ENCODE measurements around the gene POU5F1. TPM values are rescaled to one million over a fixed set of nuclear protein-coding genes. Genes with fewer than 3 reads are reported as not detected.

Gene POU5F1
- polyA plus RNA-seq, 1 donor from 2014 or later = not detected

DNA sequence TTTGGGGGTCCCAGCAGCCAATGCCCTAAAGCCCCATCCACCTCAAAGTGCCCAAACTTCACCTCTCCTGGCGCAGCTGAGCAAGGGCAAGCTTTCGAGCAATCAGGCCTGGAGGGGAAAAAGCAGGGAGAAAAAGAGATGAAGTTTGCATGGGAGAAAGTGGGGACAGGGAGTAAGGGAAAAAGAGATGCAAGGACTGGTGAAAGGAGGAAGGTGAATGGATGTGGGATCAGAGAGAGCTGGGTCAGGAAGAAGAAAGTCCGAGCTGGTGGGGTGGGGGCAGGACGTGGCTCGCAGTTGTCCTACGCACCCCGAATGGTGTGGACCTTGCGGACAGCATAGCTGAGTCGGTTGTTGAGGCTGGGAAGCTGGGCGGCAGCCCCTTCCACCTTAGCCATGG, 25.1 kb downstream of the POU5F1 start:
- Histone ChIP-seq H3K36me3 (ENCODE audit: insufficient read depth, low read length) (no peaks in the 10 kb centered on the region), H3K4me2 (ENCODE audit: low read length) (no peak overlapping the region), H3K9ac (ENCODE audit: low read length) (no peak overlapping the region), H3K27me3 (ENCODE audit: insufficient read depth, low read depth, low read length) (no peaks in the 10 kb centered on the region), H3K27ac (ENCODE audit: low read length) (no peak overlapping the region), H3K9me2 (ENCODE audit: insufficient read depth, low read length) (no peaks in the 10 kb centered on the region), H3F3A (ENCODE audit: insufficient read depth, low read length, poor library complexity, severe bottlenecking) (no peaks in the 10 kb centered on the region), H3K9me3 (ENCODE audit: low read length) (no peaks in the 10 kb centered on the region), H2AFZ (ENCODE audit: low read depth, low read length) (no peak overlapping the region), H3K79me2 (replicated peaks; ENCODE audit: insufficient read depth, low read length) (no peaks in the 10 kb centered on the region), H4K20me1 (ENCODE audit: insufficient read depth) (no peaks in the 10 kb centered on the region), H3K4me3 (ENCODE audit: low read length) (no peak overlapping the region)
- TF ChIP-seq RAD21 (conservative IDR thresholded peaks at IDR 0.05) (no peak), TAF1 (IDR thresholded peaks at IDR 0.05; ENCODE audit: low read depth) (no peak), POLR2AphosphoS5 (IDR thresholded peaks at IDR 0.05) (no peak)

DNA sequence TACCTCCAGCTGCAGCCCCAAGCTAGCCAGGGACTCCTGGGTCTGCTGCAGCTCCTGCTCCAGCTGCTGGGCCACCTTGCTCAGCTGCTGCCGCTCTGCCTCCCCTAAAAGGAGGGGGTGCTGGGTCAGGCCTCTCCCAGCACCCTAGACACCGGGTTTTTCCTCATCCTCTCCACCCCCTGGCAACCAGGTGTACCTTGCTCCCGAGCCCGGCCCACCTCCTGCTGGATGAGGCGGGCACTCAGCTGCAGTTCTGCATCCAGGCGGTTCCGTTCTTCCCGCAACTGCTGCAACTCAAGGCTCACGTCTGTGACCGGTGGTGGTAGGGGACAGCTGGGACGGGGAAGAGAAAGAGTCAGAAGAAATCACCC, 25.5 kb downstream of the POU5F1 start:
- Histone ChIP-seq H3K79me2 (replicated peaks; ENCODE audit: insufficient read depth, low read length) (no peaks in the 10 kb centered on the region), H3K4me3 (ENCODE audit: low read length) (no peak overlapping the region), H3K27ac (ENCODE audit: low read length) (no peak overlapping the region), H3K9me3 (ENCODE audit: low read length) (no peaks in the 10 kb centered on the region), H3K4me2 (ENCODE audit: low read length) (no peak overlapping the region), H3K9me2 (ENCODE audit: insufficient read depth, low read length) (no peaks in the 10 kb centered on the region), H2AFZ (ENCODE audit: low read depth, low read length) (no peak overlapping the region), H3K9ac (ENCODE audit: low read length) (no peak overlapping the region), H3F3A (ENCODE audit: insufficient read depth, low read length, poor library complexity, severe bottlenecking) (no peaks in the 10 kb centered on the region), H3K27me3 (ENCODE audit: insufficient read depth, low read depth, low read length) (no peaks in the 10 kb centered on the region), H4K20me1 (ENCODE audit: insufficient read depth) (no peaks in the 10 kb centered on the region), H3K36me3 (ENCODE audit: insufficient read depth, low read length) (no peaks in the 10 kb centered on the region)
- TF ChIP-seq EP300 (conservative IDR thresholded peaks at IDR 0.05; ENCODE audit: poor library complexity, severe bottlenecking) = no peak
- TF ChIP-seq MXI1 (conservative IDR thresholded peaks at IDR 0.05; ENCODE audit: poor library complexity, severe bottlenecking) = no peak
- TF ChIP-seq, protein P1, sequence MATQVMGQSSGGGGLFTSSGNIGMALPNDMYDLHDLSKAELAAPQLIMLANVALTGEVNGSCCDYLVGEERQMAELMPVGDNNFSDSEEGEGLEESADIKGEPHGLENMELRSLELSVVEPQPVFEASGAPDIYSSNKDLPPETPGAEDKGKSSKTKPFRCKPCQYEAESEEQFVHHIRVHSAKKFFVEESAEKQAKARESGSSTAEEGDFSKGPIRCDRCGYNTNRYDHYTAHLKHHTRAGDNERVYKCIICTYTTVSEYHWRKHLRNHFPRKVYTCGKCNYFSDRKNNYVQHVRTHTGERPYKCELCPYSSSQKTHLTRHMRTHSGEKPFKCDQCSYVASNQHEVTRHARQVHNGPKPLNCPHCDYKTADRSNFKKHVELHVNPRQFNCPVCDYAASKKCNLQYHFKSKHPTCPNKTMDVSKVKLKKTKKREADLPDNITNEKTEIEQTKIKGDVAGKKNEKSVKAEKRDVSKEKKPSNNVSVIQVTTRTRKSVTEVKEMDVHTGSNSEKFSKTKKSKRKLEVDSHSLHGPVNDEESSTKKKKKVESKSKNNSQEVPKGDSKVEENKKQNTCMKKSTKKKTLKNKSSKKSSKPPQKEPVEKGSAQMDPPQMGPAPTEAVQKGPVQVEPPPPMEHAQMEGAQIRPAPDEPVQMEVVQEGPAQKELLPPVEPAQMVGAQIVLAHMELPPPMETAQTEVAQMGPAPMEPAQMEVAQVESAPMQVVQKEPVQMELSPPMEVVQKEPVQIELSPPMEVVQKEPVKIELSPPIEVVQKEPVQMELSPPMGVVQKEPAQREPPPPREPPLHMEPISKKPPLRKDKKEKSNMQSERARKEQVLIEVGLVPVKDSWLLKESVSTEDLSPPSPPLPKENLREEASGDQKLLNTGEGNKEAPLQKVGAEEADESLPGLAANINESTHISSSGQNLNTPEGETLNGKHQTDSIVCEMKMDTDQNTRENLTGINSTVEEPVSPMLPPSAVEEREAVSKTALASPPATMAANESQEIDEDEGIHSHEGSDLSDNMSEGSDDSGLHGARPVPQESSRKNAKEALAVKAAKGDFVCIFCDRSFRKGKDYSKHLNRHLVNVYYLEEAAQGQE (IDR thresholded peaks at IDR 0.05; ENCODE audit: borderline replicate concordance) = no peak
- TF ChIP-seq, protein P2, sequence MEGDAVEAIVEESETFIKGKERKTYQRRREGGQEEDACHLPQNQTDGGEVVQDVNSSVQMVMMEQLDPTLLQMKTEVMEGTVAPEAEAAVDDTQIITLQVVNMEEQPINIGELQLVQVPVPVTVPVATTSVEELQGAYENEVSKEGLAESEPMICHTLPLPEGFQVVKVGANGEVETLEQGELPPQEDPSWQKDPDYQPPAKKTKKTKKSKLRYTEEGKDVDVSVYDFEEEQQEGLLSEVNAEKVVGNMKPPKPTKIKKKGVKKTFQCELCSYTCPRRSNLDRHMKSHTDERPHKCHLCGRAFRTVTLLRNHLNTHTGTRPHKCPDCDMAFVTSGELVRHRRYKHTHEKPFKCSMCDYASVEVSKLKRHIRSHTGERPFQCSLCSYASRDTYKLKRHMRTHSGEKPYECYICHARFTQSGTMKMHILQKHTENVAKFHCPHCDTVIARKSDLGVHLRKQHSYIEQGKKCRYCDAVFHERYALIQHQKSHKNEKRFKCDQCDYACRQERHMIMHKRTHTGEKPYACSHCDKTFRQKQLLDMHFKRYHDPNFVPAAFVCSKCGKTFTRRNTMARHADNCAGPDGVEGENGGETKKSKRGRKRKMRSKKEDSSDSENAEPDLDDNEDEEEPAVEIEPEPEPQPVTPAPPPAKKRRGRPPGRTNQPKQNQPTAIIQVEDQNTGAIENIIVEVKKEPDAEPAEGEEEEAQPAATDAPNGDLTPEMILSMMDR (IDR thresholded peaks at IDR 0.05; ENCODE audit: poor library complexity, severe bottlenecking) = no peak
- TF ChIP-seq SMC3 (conservative IDR thresholded peaks at IDR 0.05; ENCODE audit: poor library complexity) = no peak

DNA sequence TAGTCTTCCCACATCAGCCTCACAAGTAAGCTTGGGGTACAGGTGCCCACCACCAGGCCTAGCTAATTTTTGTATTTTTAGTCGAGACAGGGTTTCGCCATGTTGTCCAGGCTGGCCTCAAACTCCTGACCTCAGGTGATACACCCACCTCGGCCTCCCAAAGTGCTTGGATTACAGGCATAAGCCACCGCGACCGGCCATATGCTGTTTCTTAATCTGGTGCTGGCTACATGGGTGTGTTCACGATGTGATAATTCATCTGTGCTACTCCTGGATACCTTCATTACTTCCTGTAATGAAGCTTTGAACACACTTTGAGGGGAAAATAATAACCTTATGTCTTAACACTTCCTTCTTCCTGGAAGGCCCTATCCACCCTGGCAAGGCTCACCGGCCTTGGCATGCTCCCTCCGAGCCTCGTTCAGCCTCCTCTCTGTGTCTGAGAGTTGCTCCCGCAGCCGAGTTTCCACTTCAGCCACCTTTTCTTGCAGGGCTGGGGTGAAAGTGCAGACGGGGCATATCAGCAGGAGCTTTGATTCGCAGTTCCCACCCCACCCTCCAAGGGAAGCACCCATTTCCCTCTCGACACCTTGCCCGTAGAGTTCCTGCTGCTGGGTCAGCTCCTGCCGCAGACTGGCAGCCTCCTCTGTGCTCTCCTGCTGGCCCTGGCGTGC, 26.0 kb downstream of the POU5F1 start:
- H3K9me2 ChIP-seq (ENCODE audit: insufficient read depth, low read length) = no peaks in the 10 kb centered on the region
- no peak overlapping the region for H2AFZ ChIP-seq (ENCODE audit: low read depth, low read length)
- no peaks in the 10 kb centered on the region for H3K79me2 ChIP-seq (replicated peaks; ENCODE audit: insufficient read depth, low read length)
- TF ChIP-seq EP300 (conservative IDR thresholded peaks at IDR 0.05; ENCODE audit: poor library complexity, severe bottlenecking) (no peak), MXI1 (conservative IDR thresholded peaks at IDR 0.05; ENCODE audit: poor library complexity, severe bottlenecking) (no peak), TAF1 (IDR thresholded peaks at IDR 0.05; ENCODE audit: low read depth) (no peak), SMC3 (conservative IDR thresholded peaks at IDR 0.05; ENCODE audit: poor library complexity) (no peak), EZH2 (IDR thresholded peaks at IDR 0.05; ENCODE audit: borderline replicate concordance, insufficient read depth, low read length, poor library complexity, severe bottlenecking) (no peak), RAD21 (conservative IDR thresholded peaks at IDR 0.05) (no peak), POLR2AphosphoS5 (IDR thresholded peaks at IDR 0.05) (no peak)
- TF ChIP-seq, protein P1 (IDR thresholded peaks at IDR 0.05; ENCODE audit: borderline replicate concordance) = no peak
- TF ChIP-seq, protein P2 (IDR thresholded peaks at IDR 0.05; ENCODE audit: poor library complexity, severe bottlenecking) = no peak
- H3K9me3 ChIP-seq (ENCODE audit: low read length) = no peaks in the 10 kb centered on the region
- no peaks in the 10 kb centered on the region for H3F3A ChIP-seq (ENCODE audit: insufficient read depth, low read length, poor library complexity, severe bottlenecking)
- H3K27ac ChIP-seq (ENCODE audit: low read length) = no peak overlapping the region
- H3K4me2 ChIP-seq (ENCODE audit: low read length) = no peak overlapping the region
- H3K36me3 ChIP-seq (ENCODE audit: insufficient read depth, low read length) = no peaks in the 10 kb centered on the region
- no peak overlapping the region for H3K4me3 ChIP-seq (ENCODE audit: low read length)
- H4K20me1 ChIP-seq (ENCODE audit: insufficient read depth) = no peaks in the 10 kb centered on the region
- H3K9ac ChIP-seq (ENCODE audit: low read length) = no peak overlapping the region
- no peaks in the 10 kb centered on the region for H3K27me3 ChIP-seq (ENCODE audit: insufficient read depth, low read depth, low read length)

All from neural cell (in vitro differentiated cells).